Mucosa of rectum (tissue), 2 donors: ENCODE results near the gene TRIM36.

ENCODE experiments used
- H3K27ac ChIP-seq, 2 donors: one replicate each; pipeline ENCODE4 v1.7.0; 2013; ENCODE audit warnings: inconsistent platforms in 2 of 2, low read depth in 2 of 2, low read length in 2 of 2
- H3K27me3 ChIP-seq, 2 donors: one replicate each; pipeline ENCODE4 v1.7.0; 2013; ENCODE audit warnings: low read length in 2 of 2; ENCODE audit not compliant: control insufficient read depth in 2 of 2, insufficient read depth in 2 of 2
- H3K36me3 ChIP-seq, 2 donors: one replicate each; pipeline ENCODE4 v1.7.0; 2013; ENCODE audit warnings: low read length in 2 of 2; ENCODE audit not compliant: control insufficient read depth in 2 of 2, insufficient read depth in 2 of 2
- H3K4me1 ChIP-seq, 2 donors: one replicate each; pipeline ENCODE4 v1.7.0; 2013; ENCODE audit warnings: low read length in 2 of 2, mild to moderate bottlenecking in 1 of 2; ENCODE audit not compliant: control insufficient read depth in 2 of 2, insufficient read depth in 2 of 2
- H3K4me3 ChIP-seq, 2 donors: one replicate each; pipeline ENCODE4 v1.7.0; 2013; ENCODE audit warnings: low read length in 2 of 2
- H3K9ac ChIP-seq, 2 donors: one replicate each; pipeline ENCODE4 v1.7.0; 2013; ENCODE audit warnings: low read length in 2 of 2, low read depth in 1 of 2, mild to moderate bottlenecking in 1 of 2
- H3K9me3 ChIP-seq, 2 donors: one replicate each; pipeline ENCODE4 v1.7.0; 2013; ENCODE audit warnings: low read length in 2 of 2; ENCODE audit not compliant: control insufficient read depth in 2 of 2
- donor health status: healthy.
- donor health status: Normal muscosa, but diverticular disease.

The TRIM36 gene

DNA sequence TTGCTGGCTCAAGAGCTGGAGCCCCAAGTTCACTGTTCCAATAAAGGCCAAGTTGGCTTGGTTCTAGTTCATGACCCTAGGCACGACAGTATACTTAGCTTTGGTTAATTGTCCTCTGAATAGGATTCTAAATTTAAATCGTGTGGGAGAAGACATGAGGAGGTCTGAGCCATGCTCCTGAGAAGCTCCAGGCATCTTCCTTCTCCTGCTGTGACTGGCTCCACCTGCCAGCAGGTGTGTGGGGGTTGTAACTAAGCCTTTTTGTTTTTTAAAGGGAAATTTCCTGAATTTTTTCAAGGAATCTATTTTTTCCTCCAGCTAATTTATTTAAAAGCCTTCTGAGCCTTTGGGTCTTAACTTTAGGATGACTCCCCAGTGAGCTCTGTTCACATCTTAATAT is 20.2 kb upstream of the TRIM36 start:
- H3K36me3 ChIP-seq = no peaks in the 10 kb centered on the region
- H3K9me3 ChIP-seq = no peaks in the 10 kb centered on the region
- peak overlapping the region; percentile 82 to 84 for H3K27ac ChIP-seq
- H3K9ac ChIP-seq = no peak overlapping the region
- no peak overlapping the region for H3K4me3 ChIP-seq
- no peaks in the 10 kb centered on the region for H3K27me3 ChIP-seq
- H3K4me1 ChIP-seq = peaks cover 19 to 45% of the 10 kb centered on the region in 2 donors

DNA sequence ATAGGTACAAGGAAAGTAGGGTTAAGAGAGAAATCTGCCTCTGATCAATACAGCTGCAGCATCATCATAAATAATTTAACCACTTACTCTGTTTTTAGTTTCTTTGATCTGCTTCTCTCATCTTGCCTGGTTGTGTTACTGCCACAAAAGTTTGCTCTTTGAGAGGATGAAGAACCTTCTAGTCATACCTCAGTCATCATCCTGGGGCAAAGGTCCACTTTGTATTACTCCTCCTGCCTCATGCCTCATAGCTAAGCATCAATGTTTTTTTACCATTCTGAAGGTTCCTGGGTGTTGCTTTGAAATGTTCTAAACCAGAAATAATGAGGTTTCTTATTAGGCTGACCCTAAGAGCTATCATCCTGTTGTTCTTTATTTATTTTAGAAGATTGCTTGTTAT is 17.1 kb upstream of the TRIM36 start:
- H3K4me3 ChIP-seq = no peak overlapping the region
- H3K27ac ChIP-seq = no peak overlapping the region
- H3K27me3 ChIP-seq = peaks cover 6 to 9% of the 10 kb centered on the region in 2 donors
- H3K36me3 ChIP-seq = no peaks in the 10 kb centered on the region
- no peak overlapping the region for H3K9ac ChIP-seq
- H3K4me1 ChIP-seq = peaks cover 7 to 23% of the 10 kb centered on the region in 2 donors
- no peaks in the 10 kb centered on the region for H3K9me3 ChIP-seq

DNA sequence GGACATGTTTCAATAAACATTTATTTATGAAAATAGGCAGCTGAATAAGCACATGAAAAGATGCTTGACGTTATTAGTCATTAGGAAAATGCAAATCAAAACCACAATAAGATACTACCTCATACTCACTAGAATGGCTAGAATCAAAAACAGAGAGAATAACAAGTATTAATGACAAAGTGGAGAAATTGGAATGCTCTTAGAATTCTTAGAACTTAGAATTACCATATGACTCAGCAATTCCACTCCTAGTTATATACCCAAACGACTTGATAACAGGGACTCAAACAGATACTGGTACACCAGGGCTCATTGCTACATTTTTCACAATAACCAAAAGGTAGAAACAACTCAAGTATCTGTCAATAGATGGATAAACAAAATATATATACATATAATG is 15.1 kb upstream of the TRIM36 start:
- Histone ChIP-seq H3K36me3 (no peaks in the 10 kb centered on the region), H3K27me3 (peaks cover 23 to 27% of the 10 kb centered on the region in 2 donors), H3K9ac (no peak overlapping the region), H3K4me3 (no peak overlapping the region), H3K9me3 (no peaks in the 10 kb centered on the region), H3K4me1 (peaks cover 7 to 8% of the 10 kb centered on the region in 2 donors), H3K27ac (no peak overlapping the region)

DNA sequence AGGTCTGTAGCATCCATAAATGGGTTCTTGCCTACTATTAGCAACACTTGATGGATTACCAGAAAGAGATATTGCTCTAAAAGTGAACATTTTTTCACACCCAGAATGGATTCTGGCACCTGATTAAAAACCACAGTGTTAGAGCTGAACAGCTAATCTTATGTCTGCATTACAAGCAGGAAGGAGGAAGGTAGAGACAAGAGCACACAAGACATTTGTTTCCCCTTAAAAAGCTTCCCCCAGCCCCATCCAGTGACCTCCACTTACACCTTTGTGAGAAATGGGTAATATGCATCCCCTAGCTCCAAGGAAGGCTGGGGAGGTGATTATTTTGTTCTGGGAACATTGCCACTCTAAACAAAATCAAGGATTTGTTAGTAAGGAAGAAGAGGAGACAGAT is 12.0 kb upstream of the TRIM36 start:
- Histone ChIP-seq H3K36me3 (no peaks in the 10 kb centered on the region), H3K4me1 (peaks cover 13 to 18% of the 10 kb centered on the region in 2 donors), H3K27me3 (peaks cover 33 to 40% of the 10 kb centered on the region in 2 donors), H3K9me3 (no peaks in the 10 kb centered on the region), H3K4me3 (no peak overlapping the region), H3K27ac (no peak overlapping the region), H3K9ac (no peak overlapping the region)

DNA sequence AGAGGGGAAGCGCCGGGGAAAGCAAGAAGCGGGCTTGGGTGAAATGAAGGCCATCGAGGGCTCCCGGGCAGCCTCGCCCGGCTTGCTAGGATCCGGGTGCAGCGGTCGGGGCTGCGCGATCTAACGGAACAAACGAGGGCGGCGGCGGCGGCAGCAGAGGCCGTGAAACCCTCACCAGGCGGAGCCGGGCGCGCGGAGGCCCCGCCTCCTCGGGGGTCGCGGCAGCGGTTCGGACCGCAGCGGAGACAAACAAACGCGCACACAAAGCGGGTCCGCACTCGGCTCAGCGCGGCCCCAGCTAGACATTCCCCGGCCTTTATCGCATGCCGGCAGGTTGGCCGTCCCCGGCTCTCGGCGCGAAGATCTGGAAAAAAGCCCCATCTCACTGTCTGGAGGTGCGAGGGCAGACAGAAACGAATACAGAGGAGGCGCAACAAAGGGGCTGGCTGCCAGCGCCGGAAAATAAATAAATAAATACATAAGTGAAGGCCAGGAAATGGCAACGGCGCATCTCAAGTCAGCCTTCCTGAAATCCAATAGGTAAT is 10.5 kb upstream of the TRIM36 start:
- Histone ChIP-seq H3K27ac (no peak overlapping the region), H3K4me1 (peaks cover 13 to 18% of the 10 kb centered on the region in 2 donors), H3K27me3 (peaks cover 33 to 40% of the 10 kb centered on the region in 2 donors), H3K9me3 (no peaks in the 10 kb centered on the region), H3K9ac (peak overlapping the region; percentile 26 to 58), H3K36me3 (no peaks in the 10 kb centered on the region), H3K4me3 (peak overlapping the region; percentile 69 to 76)

DNA sequence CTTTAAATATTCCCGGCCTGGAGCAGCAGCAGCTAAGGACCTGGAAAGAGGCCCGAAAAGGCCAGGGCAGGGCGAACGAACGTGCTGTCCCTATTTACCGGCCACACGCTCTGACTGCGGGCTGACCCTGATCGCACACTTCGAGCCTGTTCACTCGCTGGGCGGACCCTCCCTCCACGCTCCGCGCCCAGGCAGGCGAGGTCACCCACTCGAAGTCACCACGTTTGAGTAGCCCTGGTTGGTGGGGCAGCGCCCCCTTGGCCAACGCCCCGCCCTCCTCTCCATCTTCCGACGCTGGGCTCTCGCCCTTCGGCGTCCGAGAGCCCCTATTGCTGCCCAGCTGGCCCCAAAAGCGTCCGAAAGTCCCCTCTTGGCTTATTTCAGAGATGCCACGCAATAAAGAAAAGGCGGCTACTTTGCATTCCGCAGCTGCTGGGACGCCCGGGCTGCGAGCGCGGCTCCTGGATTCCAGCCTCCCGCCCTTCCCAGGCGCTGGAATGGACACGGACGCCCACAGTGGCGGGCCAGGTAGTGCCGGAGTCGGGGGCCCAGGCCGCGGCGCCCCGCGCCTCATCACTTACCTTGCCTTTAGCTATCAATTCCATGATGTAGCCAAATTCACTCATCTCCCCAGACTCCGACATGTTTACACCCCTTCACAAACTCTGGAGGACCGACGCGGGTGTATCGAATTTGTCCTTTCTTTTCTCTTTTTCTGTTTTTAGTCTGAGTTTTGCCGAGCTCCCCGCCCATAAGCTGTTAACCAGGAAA is 9.9 kb upstream of the TRIM36 start:
- peak overlapping the region in 1 of 2 donors; percentile 58 for H3K9ac ChIP-seq
- H3K27ac ChIP-seq = no peak overlapping the region
- no peaks in the 10 kb centered on the region for H3K36me3 ChIP-seq
- H3K4me1 ChIP-seq = peaks cover 13 to 18% of the 10 kb centered on the region in 2 donors
- H3K27me3 ChIP-seq = peaks cover 33 to 40% of the 10 kb centered on the region in 2 donors
- peak overlapping the region; percentile 69 to 76 for H3K4me3 ChIP-seq
- no peaks in the 10 kb centered on the region for H3K9me3 ChIP-seq

DNA sequence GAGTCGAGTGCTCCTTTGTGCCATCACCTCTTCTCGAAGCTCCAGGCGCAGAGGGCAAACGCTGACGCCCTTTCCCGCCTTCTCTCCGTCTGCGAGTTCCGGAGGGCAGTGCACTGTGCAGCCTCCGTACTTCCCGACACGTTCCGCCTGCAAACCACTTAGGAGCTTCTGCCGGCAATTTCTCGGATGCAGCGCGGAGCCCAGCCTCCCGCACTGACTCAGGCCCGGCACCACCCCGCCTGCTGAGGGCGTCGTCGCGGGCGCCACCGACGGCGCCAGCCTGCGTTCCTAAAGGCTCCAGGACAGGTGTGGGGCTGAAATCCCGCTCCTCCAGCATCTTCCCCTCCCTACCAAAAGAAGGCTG is 9.3 kb upstream of the TRIM36 start:
- Histone ChIP-seq H3K4me1 (peaks cover 15 to 21% of the 10 kb centered on the region in 2 donors), H3K36me3 (no peaks in the 10 kb centered on the region), H3K27me3 (peaks cover 33 to 40% of the 10 kb centered on the region in 2 donors), H3K9me3 (no peaks in the 10 kb centered on the region), H3K4me3 (peak overlapping the region; percentile 69 to 76), H3K27ac (no peak overlapping the region), H3K9ac (peak overlapping the region in 1 of 2 donors; percentile 58)

DNA sequence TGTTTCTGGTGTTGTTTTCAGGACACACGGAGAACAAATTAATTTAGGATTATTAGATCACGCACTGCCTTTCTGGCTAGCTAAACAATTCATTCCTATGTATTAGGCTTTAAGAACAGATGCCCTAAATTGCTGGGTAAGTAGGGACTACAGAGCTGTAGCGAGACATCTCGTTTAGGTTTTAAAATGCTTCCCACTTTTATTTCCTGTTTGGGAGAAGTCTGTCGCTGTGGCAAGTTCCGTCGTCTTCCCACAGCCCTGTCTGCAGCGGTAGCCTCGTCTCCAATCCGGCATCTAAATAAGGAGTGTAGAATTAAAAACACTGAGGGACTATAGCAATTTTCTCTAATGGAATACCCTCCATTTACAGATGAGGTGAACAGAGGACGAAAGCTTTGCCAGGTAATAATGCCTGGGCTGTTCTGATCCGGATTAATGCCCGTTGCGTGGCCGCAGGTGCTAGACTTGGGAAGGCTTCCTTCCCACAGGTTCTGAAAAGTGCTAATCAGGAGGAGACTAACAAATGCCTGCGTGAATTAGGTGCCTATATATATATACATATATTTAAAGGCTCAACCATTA is 1.3 kb upstream of the TRIM36 start:
- H3K36me3 ChIP-seq = no peaks in the 10 kb centered on the region
- peaks cover 0 to 5% of the 10 kb centered on the region in 2 donors for H3K27me3 ChIP-seq
- H3K4me1 ChIP-seq = peaks cover 5 to 9% of the 10 kb centered on the region in 2 donors
- H3K9me3 ChIP-seq = no peaks in the 10 kb centered on the region
- peak overlapping the region; percentile 84 to 91 for H3K9ac ChIP-seq
- peak overlapping the region; percentile 95 to 96 for H3K27ac ChIP-seq
- H3K4me3 ChIP-seq = peak overlapping the region; percentile 86 to 89

DNA sequence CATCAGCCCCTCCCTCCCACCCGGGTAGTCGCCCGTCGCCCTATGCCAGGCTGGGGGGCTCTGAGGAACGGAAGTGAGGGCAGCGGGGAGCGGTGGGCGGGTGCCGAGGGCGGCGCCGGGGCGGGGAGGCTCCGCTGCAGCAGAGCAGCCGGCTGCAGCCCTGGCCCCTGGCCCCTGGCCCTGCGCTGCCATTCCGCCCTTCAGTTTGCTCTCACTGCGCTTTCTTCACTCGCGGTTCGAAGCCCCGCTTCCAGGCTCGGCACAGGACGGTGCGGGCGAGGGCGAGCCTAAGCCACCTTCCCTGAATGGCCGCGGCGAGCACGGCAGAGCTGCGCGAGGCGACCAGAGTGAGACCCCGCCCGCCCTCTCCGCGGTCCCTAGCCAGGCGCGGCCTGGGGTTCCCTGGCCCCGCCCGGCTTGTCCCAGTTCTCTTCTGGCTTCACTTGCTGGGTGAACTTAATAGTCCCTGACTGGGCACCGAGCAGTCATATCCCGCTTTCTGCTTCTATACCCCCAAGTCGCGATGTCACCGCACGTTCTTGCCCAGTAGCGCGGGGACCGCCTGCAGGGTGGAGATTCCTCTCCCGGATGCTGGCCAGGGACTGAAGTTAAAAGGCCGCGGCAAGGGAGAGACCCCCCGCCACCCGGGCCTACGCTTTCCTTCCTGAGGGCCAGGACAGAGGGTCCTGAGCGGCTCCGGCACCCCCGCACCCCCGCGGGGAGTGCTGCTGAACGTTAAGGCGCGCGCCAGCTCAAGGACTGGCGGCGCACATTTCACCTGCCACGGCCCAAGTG is 623 bp upstream of the TRIM36 start:
- Histone ChIP-seq H3K4me1 (peaks cover 5 to 9% of the 10 kb centered on the region in 2 donors), H3K36me3 (no peaks in the 10 kb centered on the region), H3K27ac (peak overlapping the region; percentile 95 to 96), H3K4me3 (peak overlapping the region; percentile 86 to 89), H3K27me3 (peaks cover 0 to 5% of the 10 kb centered on the region in 2 donors), H3K9ac (peak overlapping the region; percentile 84 to 91), H3K9me3 (peaks cover 0 to 2% of the 10 kb centered on the region in 2 donors)
